Effector memory CD4-positive, alpha-beta T cell (primary cell): ENCODE data around the gene PDE4B.
"Not testable (repeated sequence)": the region's sequence is repeated elsewhere in the genome, so short reads cannot be mapped to it uniquely, and the experiment has no call there.

Source experiments
- DNase-seq, 3 donors: peaks; one replicate each; pipeline ENCODE4 v3.0.0-alpha.2; 2020
- H3K27ac ChIP-seq: 2 replicates; pipeline ENCODE4 v1.7.0; 2013; ENCODE audit warnings: mild to moderate bottlenecking, low read length, moderate library complexity; ENCODE audit not compliant: insufficient read depth, poor library complexity, severe bottlenecking
- H3K27me3 ChIP-seq: replicated peaks from 2 replicates; pipeline ENCODE4 v1.7.0; 2013; ENCODE audit warnings: mild to moderate bottlenecking, low read length; ENCODE audit not compliant: insufficient read depth, control insufficient read depth, poor library complexity, severe bottlenecking
- H3K36me3 ChIP-seq: 2 replicates; pipeline ENCODE4 v1.7.0; 2013; ENCODE audit warnings: mild to moderate bottlenecking, low read length, moderate library complexity; ENCODE audit not compliant: control insufficient read depth, insufficient read depth
- H3K4me1 ChIP-seq: 2 replicates; pipeline ENCODE4 v1.7.0; 2013; ENCODE audit warnings: low read length, mild to moderate bottlenecking; ENCODE audit not compliant: control insufficient read depth, insufficient read depth, poor library complexity, severe bottlenecking
- H3K4me3 ChIP-seq: 2 replicates; pipeline ENCODE4 v1.7.0; 2013; ENCODE audit warnings: low read length, low read depth, mild to moderate bottlenecking; ENCODE audit not compliant: insufficient read depth, poor library complexity, severe bottlenecking
- H3K9me3 ChIP-seq: 2 replicates; pipeline ENCODE4 v1.7.0; 2013; ENCODE audit warnings: mild to moderate bottlenecking, low read length, moderate library complexity; ENCODE audit not compliant: control insufficient read depth

The PDE4B gene

GRCh38 chr1:66413136-66413837 lies 620.6 kb downstream of the PDE4B start:
- Histone ChIP-seq H3K4me1 (no peaks in the 10 kb centered on the region), H3K4me3 (no peak overlapping the region), H3K36me3 (no peaks in the 10 kb centered on the region), H3K27me3 (no peaks in the 10 kb centered on the region), H3K27ac (no peak overlapping the region), H3K9me3 (peaks cover 8% of the 10 kb centered on the region)
- DNase-seq = no peak

GRCh38 chr1:66413838-66414175 lies 621.1 kb downstream of the PDE4B start:
- peaks cover 8% of the 10 kb centered on the region for H3K9me3 ChIP-seq
- no peak overlapping the region for H3K27ac ChIP-seq
- H3K27me3 ChIP-seq = no peaks in the 10 kb centered on the region
- no peaks in the 10 kb centered on the region for H3K36me3 ChIP-seq
- no peak for DNase-seq
- H3K4me1 ChIP-seq = no peaks in the 10 kb centered on the region
- H3K4me3 ChIP-seq = no peak overlapping the region

- peaks cover 8% of the 10 kb centered on the region for H3K9me3 ChIP-seq
- no peaks in the 10 kb centered on the region for H3K4me1 ChIP-seq
- DNase-seq = no peak
- no peaks in the 10 kb centered on the region for H3K36me3 ChIP-seq
- H3K27me3 ChIP-seq = no peaks in the 10 kb centered on the region
- H3K27ac ChIP-seq = no peak overlapping the region
- no peak overlapping the region for H3K4me3 ChIP-seq
Measured at GRCh38 chr1:66415281-66415680, 622.6 kb downstream of the PDE4B start.

GRCh38 chr1:66415866-66416265 lies 623.2 kb downstream of the PDE4B start:
- no peaks in the 10 kb centered on the region for H3K4me1 ChIP-seq

GRCh38 chr1:66416295-66416694 lies 623.6 kb downstream of the PDE4B start:
- H3K36me3 ChIP-seq = no peaks in the 10 kb centered on the region
- H3K27me3 ChIP-seq = no peaks in the 10 kb centered on the region
- peaks cover 8% of the 10 kb centered on the region for H3K9me3 ChIP-seq
- H3K4me3 ChIP-seq = no peak overlapping the region
- no peak for DNase-seq
- no peaks in the 10 kb centered on the region for H3K4me1 ChIP-seq
- no peak overlapping the region for H3K27ac ChIP-seq

More at GRCh38 chr1:66415866-66416265, 623.2 kb downstream of the PDE4B start:
- Histone ChIP-seq H3K4me3 (no peak overlapping the region), H3K27me3 (no peaks in the 10 kb centered on the region), H3K27ac (no peak overlapping the region), H3K9me3 (peaks cover 8% of the 10 kb centered on the region), H3K36me3 (no peaks in the 10 kb centered on the region)
- no peak for DNase-seq

GRCh38 chr1:66418021-66418420 lies 625.3 kb downstream of the PDE4B start:
- Histone ChIP-seq H3K27ac (no peak overlapping the region), H3K4me1 (no peaks in the 10 kb centered on the region), H3K4me3 (no peak overlapping the region), H3K27me3 (no peaks in the 10 kb centered on the region), H3K36me3 (no peaks in the 10 kb centered on the region), H3K9me3 (peaks cover 8% of the 10 kb centered on the region)
- no peak for DNase-seq

GRCh38 chr1:66420171-66420570 lies 627.5 kb downstream of the PDE4B start:
- H3K27me3 ChIP-seq, H3K4me3 ChIP-seq, H3K27ac ChIP-seq, H3K36me3 ChIP-seq, H3K4me1 ChIP-seq, H3K9me3 ChIP-seq, DNase-seq: not testable (repeated sequence)

GRCh38 chr1:66420906-66421305 lies 628.2 kb downstream of the PDE4B start:
- not testable (repeated sequence) for H3K9me3 ChIP-seq, H3K27ac ChIP-seq, DNase-seq, H3K27me3 ChIP-seq, H3K4me3 ChIP-seq, H3K4me1 ChIP-seq, H3K36me3 ChIP-seq

- no peak overlapping the region for H3K27ac ChIP-seq
- no peaks in the 10 kb centered on the region for H3K27me3 ChIP-seq
- H3K4me3 ChIP-seq = no peak overlapping the region
- no peak for DNase-seq
- no peaks in the 10 kb centered on the region for H3K4me1 ChIP-seq
- H3K36me3 ChIP-seq = no peaks in the 10 kb centered on the region
- H3K9me3 ChIP-seq = peaks cover 3% of the 10 kb centered on the region
Measured at GRCh38 chr1:66422804-66423203, 630.1 kb downstream of the PDE4B start.
